HK-2 (cell line): Measurements from ENCODE around the gene DPPA4.

Experiments used
- DNase-seq: peaks from one replicate; pipeline ENCODE4 v3.0.0-alpha.2; 2018; ENCODE audit not compliant: unreplicated experiment

The DPPA4 gene

GRCh38 chr3:109338322-109338721 lies 976 bp upstream of the DPPA4 start:
- DNase-seq = no peak

DNA sequence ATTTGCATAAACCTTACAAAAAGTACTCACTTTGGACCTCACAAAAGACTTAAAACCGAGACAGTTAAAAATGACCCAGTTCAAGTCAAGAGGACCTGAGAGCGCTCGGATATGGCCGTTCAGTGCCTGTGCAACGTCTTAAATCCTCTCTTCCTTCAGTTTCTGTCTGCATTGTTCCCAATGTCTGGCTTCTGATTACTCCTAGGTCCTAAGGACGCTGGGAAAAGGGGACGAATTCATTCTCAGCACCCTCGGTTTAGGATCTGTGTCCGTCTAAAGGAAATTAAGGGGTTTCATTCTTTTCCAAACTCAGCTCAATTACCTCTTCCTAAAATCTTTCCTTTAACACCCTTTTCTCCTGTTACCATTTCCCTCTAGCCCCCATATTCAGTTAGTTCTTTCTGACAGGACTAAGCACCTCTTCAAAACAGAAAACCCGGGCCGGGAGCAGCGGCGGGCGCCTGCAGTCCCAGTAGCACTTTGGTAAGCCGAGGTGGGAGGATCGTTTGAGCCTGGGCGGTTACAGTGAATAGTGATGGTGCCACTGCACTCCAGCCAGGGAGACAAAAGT lies 970 bp downstream of the DPPA4 start:
- no peak for DNase-seq

DNA sequence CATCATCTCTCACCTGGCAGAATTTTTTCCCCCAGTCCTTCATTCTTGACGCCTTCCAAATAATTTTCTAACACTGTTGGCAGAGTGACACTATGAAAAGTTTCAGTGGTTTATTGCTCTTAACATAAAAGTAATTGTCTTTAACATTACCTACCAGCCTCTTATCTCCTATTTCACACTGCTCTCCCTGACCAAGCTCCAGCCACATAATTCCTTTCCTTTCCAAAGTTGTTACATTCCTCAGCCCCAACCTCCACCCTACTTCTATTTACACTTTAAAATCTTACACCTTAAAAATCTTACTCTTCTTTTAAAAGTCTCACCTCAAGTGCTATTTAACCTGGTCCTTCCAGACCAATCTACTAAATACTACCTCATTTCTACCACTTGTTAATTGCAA lies 2.8 kb downstream of the DPPA4 start:
- DNase-seq = no peak

DNA sequence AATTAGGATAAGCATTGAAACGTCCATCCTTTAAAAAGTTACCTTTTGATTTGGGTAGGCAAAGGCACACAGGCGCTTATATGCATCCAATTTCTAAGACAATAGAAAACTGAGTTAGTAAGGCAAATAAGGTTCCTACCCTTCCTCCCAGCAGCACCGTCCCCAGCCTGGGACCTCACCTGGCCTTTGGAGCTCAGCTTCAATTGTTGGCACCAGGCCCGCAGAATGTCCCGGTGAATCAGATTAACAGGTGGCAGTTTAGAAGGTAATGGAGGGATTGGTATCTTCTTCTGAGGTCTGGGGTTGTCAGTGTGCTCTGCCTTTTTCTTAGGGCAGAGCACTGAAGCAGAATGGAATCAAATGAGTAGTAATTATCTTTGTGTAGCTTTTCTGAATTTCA lies 5.7 kb downstream of the DPPA4 start:
- DNase-seq = no peak

DNA sequence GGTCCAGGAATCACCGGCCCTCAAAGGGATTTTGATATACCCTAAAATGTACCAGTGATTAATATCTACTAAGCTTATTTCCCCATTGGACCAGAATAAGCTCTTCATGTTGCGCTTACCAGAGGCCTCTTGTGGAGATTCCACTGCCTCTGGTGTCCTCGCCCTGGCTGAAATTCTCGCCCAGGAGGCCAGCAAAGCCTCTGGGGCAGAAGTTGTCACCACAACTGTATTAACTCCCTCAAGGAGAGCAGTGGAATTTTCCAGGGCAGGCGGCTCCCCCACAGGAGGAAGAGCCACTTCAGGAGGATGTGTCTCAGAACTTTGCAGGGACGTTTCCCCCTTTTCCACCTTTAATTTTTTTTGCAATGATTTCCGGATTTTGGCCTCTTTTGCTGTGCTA lies 6.9 kb downstream of the DPPA4 start:
- DNase-seq = no peak

DNA sequence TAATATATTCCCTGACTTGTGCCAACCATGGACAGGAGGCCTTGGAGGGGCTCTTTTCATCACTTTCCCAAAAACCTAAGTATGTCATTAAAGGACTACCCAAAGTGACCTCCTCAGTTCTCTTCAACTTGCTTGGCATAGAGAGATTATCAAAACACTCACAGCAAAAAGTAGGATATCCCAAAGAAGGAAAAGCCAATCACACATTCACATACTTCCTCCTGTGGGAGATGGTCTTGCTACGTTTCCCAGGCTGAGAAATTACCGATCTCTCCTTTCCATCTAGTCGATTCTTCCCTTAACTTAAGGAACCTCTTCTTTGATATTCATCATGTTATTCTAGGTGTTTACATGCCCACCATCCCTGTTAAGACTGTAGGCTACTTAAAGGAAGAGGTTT lies 9.1 kb downstream of the DPPA4 start:
- DNase-seq = no peak

DNA sequence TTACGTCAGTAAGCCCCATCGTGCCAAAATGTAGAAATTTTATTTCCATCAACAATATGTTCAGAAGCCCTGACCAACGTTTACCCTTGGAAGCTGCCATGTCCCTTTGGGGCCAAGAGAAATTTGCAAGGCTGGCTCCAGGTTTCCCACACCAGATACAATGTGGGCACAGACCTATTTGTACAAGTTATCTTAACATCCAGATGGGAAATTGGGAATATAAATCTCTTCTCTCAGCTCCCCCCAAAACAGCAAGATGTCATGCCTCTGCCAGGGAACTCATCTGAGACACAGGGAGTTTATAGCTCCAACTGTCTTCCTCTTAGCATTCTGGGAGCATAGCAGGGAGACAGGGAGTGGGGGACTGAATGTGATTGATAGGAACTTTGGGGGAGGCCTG lies 11.7 kb downstream of the DPPA4 start:
- DNase-seq = no peak

DNA sequence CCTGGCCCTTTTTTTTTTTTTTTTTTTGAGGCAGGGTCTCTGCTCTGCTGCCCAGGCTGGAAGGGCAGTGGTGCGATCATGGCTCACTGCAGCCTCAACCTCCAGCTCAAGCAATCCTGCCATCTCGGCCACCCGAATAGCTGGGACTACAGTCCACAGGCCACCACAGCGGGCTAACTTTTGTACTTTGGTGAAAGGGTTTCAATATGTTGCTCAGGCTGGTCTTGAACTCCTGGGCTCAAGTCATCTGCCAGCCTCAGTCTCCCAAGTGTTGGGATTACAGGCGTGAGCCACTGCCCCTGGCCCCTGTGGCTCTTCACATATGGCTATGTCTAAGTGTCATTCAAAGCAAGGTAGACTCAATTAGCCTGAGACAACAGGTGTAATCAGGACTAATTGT lies 12.2 kb downstream of the DPPA4 start:
- DNase-seq = no peak

- no peak for DNase-seq
These were observed 21.1 kb downstream of the DPPA4 start, which contains the start of gene DPPA2 for GRCh38 chr3:109316162-109316730. Gene DPPA2, minus strand, starts transcription at chr3:109316517. Its CDS starts 1,975 bp downstream, at chr3:109314542.

DNA sequence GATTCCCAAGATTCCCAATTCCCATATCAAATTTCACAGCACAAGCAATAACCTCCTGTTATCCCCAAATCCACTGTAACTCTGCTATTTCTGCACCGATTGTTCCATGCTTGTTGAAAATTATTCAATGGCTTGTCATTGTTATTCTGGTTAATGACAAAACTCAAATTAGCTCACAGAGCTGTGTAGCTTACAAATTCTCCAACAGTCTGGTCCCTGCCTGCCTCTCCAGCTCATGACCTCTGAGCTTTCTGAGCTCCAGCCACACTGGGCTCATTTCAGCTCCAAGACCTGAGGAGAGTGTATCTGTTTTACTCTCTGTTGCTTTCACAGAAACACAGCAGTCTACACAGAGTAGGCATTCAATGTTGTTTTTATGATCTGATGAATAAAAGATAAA lies 24.3 kb downstream of the DPPA4 start:
- no peak for DNase-seq

GRCh38 chr3:109297496-109297895 lies 39.9 kb downstream of the DPPA4 start:
- DNase-seq = no peak

DNA sequence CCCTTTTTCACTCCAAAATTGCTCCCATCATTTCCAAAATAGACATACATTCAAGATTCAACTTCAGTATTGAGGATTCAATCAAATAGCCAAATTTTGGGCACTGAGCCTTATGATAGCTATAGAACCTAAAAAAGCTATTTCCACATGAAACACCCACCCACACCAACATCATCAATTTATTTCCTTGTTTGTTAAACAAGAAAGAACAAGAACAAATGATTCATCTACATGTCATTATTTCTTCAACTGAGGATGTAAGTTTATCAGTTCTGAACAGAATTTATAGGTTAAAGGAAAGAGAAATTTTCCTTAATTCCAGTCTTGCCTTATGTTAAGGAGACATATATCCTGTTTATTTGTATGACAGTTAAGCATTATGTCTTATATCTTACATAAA lies 53.3 kb downstream of the DPPA4 start:
- DNase-seq = no peak

DNA sequence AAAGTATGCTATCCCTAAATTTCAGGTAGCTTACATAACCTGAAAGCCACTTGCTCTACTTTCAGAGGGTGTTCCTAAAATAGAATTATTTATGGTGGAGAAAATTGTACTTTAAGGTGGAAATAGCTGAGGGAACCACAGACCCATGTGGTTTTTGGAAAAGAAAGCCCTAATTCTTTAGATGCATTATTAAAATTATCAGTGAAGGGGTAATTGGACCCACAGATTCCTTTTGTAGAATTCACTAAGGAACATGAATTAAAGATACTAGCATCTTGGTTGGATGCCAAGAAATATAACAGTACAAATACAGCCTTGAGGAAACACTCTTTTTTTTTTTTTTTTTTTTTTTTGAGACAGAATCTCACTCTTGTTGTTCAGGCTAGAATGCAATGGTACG lies 58.8 kb downstream of the DPPA4 start:
- DNase-seq = no peak

DNA sequence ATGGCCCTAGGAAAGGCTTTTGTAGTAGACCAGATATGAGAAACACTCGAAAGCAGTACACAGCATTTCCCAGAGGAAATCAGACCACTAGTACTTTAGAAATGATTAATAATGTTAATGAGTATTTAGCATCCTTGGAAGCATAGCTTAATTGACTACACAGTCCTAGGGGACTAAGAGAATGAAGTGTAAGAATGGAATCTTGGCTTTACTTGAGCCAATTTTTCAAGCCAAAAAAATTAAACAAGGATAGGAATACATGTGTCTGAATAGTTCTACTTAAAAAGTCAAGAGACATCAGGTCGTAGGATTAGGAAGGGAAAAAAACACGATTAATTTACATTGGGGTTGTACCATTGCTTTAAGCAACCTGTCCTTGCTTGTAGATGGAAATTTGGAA lies 59.2 kb downstream of the DPPA4 start:
- no peak for DNase-seq
